Prostate gland (tissue), 2 donors: ENCODE data around the gene AUTS2.

Experiments
- POLR2A ChIP-seq: fragments of 450-650 bp; IDR thresholded peaks from one replicate; pipeline ENCODE4 v1.6.1; 2016; ENCODE audit warnings: antibody characterized with exemption, mild to moderate bottlenecking
- TF ChIP-seq, protein P1 (sequence below), 4 experiments: fragments of 200-600 bp in 2 of 4; fragments of 450-650 bp in 2 of 4; sonication (generic) in 2 of 4; IDR thresholded peaks; 1 replicate in 3 of 4; 2 replicates in 1 of 4; pipeline ENCODE4 v1.5.1; 2016 to 2019; ENCODE audit warnings: antibody characterized with exemption in 4 of 4, mild to moderate bottlenecking in 2 of 4, moderate library complexity in 2 of 4

DNA sequence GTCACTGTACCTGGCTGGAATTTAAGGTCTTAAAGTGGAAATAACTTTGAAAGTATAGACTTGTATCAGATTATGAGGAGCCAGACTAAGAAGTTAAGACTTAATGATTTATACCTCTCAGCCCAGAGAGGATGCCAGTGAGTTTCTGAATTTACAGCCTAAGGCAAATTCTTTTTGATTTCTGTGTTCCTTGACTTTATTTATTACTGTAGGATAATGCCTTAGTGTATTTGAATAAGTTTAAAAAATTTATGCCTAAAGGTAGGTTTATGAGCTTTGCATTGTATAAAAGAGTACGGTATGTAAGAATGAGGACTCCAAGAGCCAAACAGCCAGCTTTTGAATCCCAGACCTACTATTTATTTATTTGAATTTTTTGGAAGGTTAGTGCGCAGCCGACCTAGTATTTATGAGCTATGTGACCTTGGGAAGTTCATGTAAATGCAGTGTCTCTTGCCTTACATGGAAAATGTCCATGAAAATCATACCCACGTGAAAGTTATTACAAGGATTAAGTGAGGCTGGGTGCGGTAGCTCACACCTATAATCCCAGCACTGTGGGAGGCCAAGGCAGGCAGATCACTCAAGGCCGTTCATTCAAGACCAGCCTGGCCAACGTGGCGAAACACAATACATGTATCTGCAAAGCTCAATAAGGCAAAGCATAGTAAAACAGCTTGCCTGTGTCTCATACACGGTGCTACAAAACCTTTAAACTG is 174.6 kb downstream of the AUTS2 start:
- TF ChIP-seq, protein P1, sequence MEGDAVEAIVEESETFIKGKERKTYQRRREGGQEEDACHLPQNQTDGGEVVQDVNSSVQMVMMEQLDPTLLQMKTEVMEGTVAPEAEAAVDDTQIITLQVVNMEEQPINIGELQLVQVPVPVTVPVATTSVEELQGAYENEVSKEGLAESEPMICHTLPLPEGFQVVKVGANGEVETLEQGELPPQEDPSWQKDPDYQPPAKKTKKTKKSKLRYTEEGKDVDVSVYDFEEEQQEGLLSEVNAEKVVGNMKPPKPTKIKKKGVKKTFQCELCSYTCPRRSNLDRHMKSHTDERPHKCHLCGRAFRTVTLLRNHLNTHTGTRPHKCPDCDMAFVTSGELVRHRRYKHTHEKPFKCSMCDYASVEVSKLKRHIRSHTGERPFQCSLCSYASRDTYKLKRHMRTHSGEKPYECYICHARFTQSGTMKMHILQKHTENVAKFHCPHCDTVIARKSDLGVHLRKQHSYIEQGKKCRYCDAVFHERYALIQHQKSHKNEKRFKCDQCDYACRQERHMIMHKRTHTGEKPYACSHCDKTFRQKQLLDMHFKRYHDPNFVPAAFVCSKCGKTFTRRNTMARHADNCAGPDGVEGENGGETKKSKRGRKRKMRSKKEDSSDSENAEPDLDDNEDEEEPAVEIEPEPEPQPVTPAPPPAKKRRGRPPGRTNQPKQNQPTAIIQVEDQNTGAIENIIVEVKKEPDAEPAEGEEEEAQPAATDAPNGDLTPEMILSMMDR (IDR thresholded peaks at IDR 0.05), result no peak
- no peak for TF ChIP-seq POLR2A
